ENCODE results near the gene ZBTB25.

DNA sequence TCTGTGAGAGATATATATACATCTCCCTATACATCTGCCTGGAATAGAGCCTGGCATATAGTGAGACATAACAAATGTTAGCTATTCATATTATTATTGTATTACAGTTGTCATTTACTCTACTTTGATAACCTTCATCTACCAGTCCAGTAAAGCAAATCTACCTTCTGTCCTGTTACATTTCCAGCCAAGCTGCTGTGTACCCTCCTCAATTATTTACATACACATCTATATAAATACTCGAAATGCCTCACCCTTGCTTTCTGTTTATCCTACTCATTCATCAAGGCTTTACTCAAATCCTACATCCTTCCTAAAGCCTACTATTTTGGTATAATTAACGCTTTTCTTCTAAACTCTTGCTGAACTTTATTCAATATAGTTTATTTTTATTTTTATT, 9.6 kb upstream of the ZBTB25 start:
- no peak for TF ChIP-seq YY1 (IDR thresholded peaks at IDR 0.05; ENCODE audit: insufficient read depth, insufficient read length)
- TF ChIP-seq ZNF274 (IDR thresholded peaks at IDR 0.05; ENCODE audit: low read depth, low read length), result no peak

All from NT2/D1 (cell line).